Mesendoderm (in vitro differentiated cells): ENCODE data around the gene COX19.
"Not testable (repeated sequence)": the region's sequence is repeated elsewhere in the genome, so short reads cannot be mapped to it uniquely, and the experiment has no call there.

Experiments
- DNase-seq: peaks from one replicate; pipeline ENCODE4 v3.0.0; 2013
- H2AK5ac ChIP-seq: 2 replicates; pipeline ENCODE4 v1.6.1; 2013; ENCODE audit warnings: low read length, inconsistent platforms
- H2BK120ac ChIP-seq: 2 replicates; pipeline ENCODE4 v1.6.1; 2013; ENCODE audit warnings: low read depth, mild to moderate bottlenecking, low read length, moderate library complexity, mixed read lengths
- H2BK15ac ChIP-seq: replicated peaks from 2 replicates; pipeline ENCODE4 v1.6.1; 2013; ENCODE audit warnings: low read depth, mild to moderate bottlenecking, moderate library complexity
- H2BK5ac ChIP-seq: 2 replicates; pipeline ENCODE4 v1.6.1; 2013; ENCODE audit warnings: low read length, inconsistent platforms
- H3K18ac ChIP-seq: 2 replicates; pipeline ENCODE4 v1.6.1; 2013; ENCODE audit warnings: mild to moderate bottlenecking, low read length, mixed read lengths
- H3K23ac ChIP-seq: one replicate; pipeline ENCODE4 v1.6.1; 2013; ENCODE audit warnings: low read length
- H3K27ac ChIP-seq: 2 replicates; pipeline ENCODE4 v1.5.1; 2013; ENCODE audit warnings: low read depth, mild to moderate bottlenecking, inconsistent platforms, low read length, moderate library complexity
- H3K27me3 ChIP-seq: 2 replicates; pipeline ENCODE4 v1.6.1; 2013; ENCODE audit warnings: low read length, control low read depth, mild to moderate bottlenecking, inconsistent platforms; ENCODE audit not compliant: insufficient read depth, poor library complexity
- H3K36me3 ChIP-seq: 2 replicates; pipeline ENCODE4 v1.6.1; 2013; ENCODE audit warnings: low read length, inconsistent platforms; ENCODE audit not compliant: control insufficient read depth, insufficient read depth
- H3K4ac ChIP-seq: one replicate; pipeline ENCODE4 v1.6.1; 2013; ENCODE audit warnings: low read depth, mild to moderate bottlenecking, low read length, moderate library complexity
- H3K4me1 ChIP-seq: 2 replicates; pipeline ENCODE4 v1.6.1; 2013; ENCODE audit warnings: low read depth, low read length, inconsistent platforms; ENCODE audit not compliant: control insufficient read depth
- H3K4me2 ChIP-seq: 2 replicates; pipeline ENCODE4 v1.6.1; 2013; ENCODE audit warnings: low read length
- H3K4me3 ChIP-seq: 2 replicates; pipeline ENCODE4 v1.5.1; 2013; ENCODE audit warnings: mild to moderate bottlenecking, low read length
- H3K56ac ChIP-seq: one replicate; pipeline ENCODE4 v1.6.1; 2013; ENCODE audit warnings: low read length
- H3K79me1 ChIP-seq: 2 replicates; pipeline ENCODE4 v1.6.1; 2013; ENCODE audit warnings: low read length, inconsistent platforms
- H3K79me2 ChIP-seq: 2 replicates; pipeline ENCODE4 v1.6.1; 2013; ENCODE audit warnings: mild to moderate bottlenecking, low read length; ENCODE audit not compliant: control insufficient read depth, insufficient read depth
- H3K9ac ChIP-seq: 2 replicates; pipeline ENCODE4 v1.6.1; 2013; ENCODE audit warnings: low read length, inconsistent platforms
- H4K5ac ChIP-seq: one replicate; pipeline ENCODE4 v1.6.1; 2013; ENCODE audit warnings: low read length
- H4K8ac ChIP-seq: one replicate; pipeline ENCODE4 v1.6.1; 2013; ENCODE audit warnings: low read depth, mild to moderate bottlenecking, control low read depth, low read length, moderate library complexity
- WGBS: extraction: QIAGEN DNeasy Blood & Tissue Kit; methylation state at CpG from one replicate; pipeline ENCODE4 v1.1.7; 2013; ENCODE audit warnings: low lambda C conversion rate, missing lambda C conversion rate; ENCODE audit not compliant: insufficient coverage; ENCODE audit errors: extremely low coverage; 5-methylcytosine and 5-hydroxymethylcytosine counted together

COX19 gene

GRCh38 chr7:1002026-1002425 is 26.7 kb upstream of the COX19 start:
- not testable (repeated sequence) for H3K4ac ChIP-seq, H3K36me3 ChIP-seq, H4K8ac ChIP-seq, H3K79me1 ChIP-seq, H3K79me2 ChIP-seq, H3K23ac ChIP-seq, H2AK5ac ChIP-seq, H3K9ac ChIP-seq, H4K5ac ChIP-seq, H2BK120ac ChIP-seq, H3K56ac ChIP-seq, H3K27me3 ChIP-seq, H2BK5ac ChIP-seq, H3K27ac ChIP-seq, H3K18ac ChIP-seq, H3K4me1 ChIP-seq, H2BK15ac ChIP-seq, DNase-seq, H3K4me3 ChIP-seq, H3K4me2 ChIP-seq
- no CpG with 5 or more reads among the region's 4 CpGs for WGBS

DNA sequence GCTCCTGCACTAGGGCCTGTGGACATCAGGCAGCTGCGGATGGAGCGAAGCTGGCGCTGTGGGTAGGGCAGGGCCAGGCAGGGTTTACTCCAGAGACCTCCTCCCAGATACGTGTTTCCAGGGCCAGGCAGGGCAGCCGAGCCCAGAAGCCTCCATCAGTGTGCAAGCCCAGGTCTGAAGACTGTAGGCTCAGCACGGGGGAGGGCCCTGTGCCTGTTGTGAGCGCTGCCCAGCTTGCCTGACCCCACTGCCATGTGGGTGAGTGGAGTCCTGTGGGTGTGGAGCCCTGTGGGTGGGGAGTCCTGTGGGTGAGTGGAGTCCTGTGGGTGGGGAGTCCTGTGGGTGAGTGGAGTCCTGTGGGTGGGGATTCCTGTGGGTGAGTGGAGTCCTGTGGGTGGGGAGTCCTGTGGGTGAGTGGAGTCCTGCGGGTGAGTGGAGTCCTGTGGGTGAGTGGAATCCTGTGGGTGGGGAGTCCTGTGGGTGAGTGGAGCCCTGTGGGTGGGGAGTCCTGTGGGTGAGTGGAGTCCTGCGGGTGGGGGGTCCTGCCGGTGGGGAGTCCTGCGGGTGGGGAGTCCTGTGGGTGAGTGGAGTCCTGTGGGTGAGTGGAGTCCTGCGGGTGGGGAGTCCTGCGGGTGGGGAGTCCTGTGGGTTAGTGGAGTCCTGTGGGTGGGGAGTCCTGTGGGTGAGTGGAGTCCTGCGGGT is 25.9 kb upstream of the COX19 start:
- not testable (repeated sequence) for H4K8ac ChIP-seq, H2BK120ac ChIP-seq, H4K5ac ChIP-seq, H3K4me2 ChIP-seq, H2AK5ac ChIP-seq, H3K23ac ChIP-seq, H3K18ac ChIP-seq, H3K27ac ChIP-seq, H2BK15ac ChIP-seq, H3K9ac ChIP-seq, H3K4ac ChIP-seq, H3K79me2 ChIP-seq, H3K27me3 ChIP-seq, H3K56ac ChIP-seq, H2BK5ac ChIP-seq, H3K4me3 ChIP-seq, H3K36me3 ChIP-seq, H3K4me1 ChIP-seq, H3K79me1 ChIP-seq
- DNase-seq = peak; percentile 78
- no CpG with 5 or more reads among the region's 14 CpGs for WGBS

DNA sequence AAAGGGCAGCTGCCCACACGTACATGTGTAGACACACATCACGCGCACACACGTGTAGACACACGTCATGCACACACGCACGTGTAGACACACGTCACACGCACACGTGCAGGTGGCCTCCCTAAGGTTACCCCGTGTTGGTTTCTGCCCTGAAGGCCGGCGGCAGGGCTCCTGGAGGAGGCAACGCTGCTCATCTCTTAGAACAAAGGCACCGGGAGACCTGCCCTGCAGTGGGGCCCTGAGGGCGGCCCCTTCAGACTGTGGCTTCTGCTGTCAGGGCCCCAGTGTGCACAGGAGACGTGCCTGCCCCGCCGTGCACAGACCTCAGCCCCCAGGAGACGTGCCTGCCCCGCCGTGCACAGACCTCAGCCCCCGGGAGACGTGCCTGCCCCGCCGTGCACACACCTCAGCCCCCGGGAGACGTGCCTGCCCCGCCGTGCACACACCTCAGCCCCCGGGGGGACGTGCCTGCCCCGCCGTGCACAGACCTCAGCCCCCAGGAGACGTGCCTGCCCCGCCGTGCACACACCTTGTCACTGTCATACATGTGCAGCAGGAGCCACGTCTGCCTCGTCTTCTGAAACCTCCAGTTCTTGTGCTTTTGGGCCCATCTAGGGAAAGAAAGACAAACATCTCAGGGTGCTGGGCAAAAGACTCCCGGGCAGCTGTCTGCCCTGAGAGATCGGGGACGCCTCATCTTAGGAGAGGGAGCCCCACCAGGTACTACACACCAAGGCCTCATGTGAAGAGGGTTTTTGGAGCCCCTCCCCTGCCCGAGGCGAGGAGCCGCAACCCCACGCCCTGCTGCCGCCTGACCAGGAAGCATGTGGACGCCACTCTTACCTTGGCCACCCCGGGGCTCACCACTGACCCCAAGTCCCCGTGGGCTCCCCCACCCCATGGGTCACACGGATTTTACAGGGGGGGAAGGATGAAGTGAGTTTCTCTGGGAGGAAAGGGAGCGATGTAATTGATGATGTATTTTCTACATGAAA is 24.9 kb upstream of the COX19 start:
- H3K27ac ChIP-seq = no peak overlapping the region

GRCh38 chr7:999149-999879 is 24.0 kb upstream of the COX19 start:
- no peak overlapping the region for H3K18ac ChIP-seq
- no peak overlapping the region for H2AK5ac ChIP-seq
- H3K36me3 ChIP-seq = no peaks in the 10 kb centered on the region
- DNase-seq = no peak
- H3K4me2 ChIP-seq = no peak overlapping the region
- H4K5ac ChIP-seq = no peak overlapping the region
- WGBS = no CpG with 5 or more reads among the region's 28 CpGs
- no peak overlapping the region for H2BK5ac ChIP-seq
- H3K79me2 ChIP-seq = no peaks in the 10 kb centered on the region
- no peak overlapping the region for H3K27ac ChIP-seq
- H2BK120ac ChIP-seq = no peak overlapping the region
- H3K23ac ChIP-seq = no peak overlapping the region
- no peaks in the 10 kb centered on the region for H3K4me1 ChIP-seq
- H3K27me3 ChIP-seq = no peaks in the 10 kb centered on the region
- no peaks in the 10 kb centered on the region for H3K79me1 ChIP-seq
- H2BK15ac ChIP-seq = no peak overlapping the region
- H3K56ac ChIP-seq = no peak overlapping the region
- no peak overlapping the region for H3K4me3 ChIP-seq
- H4K8ac ChIP-seq = no peak overlapping the region
- no peak overlapping the region for H3K4ac ChIP-seq
- H3K9ac ChIP-seq = no peak overlapping the region

More for the DNA sequence above, 24.9 kb upstream of the COX19 start:
- Histone ChIP-seq H3K9ac (no peak overlapping the region), H2BK5ac (no peak overlapping the region), H3K4me3 (no peak overlapping the region), H3K4ac (no peak overlapping the region), H2BK15ac (no peak overlapping the region), H3K4me2 (no peak overlapping the region), H3K36me3 (no peaks in the 10 kb centered on the region), H3K79me1 (no peaks in the 10 kb centered on the region), H3K79me2 (no peaks in the 10 kb centered on the region), H3K23ac (no peak overlapping the region), H3K4me1 (no peaks in the 10 kb centered on the region), H4K5ac (no peak overlapping the region), H3K18ac (no peak overlapping the region), H4K8ac (no peak overlapping the region), H3K27me3 (no peaks in the 10 kb centered on the region), H2BK120ac (no peak overlapping the region), H3K56ac (no peak overlapping the region), H2AK5ac (no peak overlapping the region)
- DNase-seq = no peak
- no CpG with 5 or more reads among the region's 52 CpGs for WGBS

DNA sequence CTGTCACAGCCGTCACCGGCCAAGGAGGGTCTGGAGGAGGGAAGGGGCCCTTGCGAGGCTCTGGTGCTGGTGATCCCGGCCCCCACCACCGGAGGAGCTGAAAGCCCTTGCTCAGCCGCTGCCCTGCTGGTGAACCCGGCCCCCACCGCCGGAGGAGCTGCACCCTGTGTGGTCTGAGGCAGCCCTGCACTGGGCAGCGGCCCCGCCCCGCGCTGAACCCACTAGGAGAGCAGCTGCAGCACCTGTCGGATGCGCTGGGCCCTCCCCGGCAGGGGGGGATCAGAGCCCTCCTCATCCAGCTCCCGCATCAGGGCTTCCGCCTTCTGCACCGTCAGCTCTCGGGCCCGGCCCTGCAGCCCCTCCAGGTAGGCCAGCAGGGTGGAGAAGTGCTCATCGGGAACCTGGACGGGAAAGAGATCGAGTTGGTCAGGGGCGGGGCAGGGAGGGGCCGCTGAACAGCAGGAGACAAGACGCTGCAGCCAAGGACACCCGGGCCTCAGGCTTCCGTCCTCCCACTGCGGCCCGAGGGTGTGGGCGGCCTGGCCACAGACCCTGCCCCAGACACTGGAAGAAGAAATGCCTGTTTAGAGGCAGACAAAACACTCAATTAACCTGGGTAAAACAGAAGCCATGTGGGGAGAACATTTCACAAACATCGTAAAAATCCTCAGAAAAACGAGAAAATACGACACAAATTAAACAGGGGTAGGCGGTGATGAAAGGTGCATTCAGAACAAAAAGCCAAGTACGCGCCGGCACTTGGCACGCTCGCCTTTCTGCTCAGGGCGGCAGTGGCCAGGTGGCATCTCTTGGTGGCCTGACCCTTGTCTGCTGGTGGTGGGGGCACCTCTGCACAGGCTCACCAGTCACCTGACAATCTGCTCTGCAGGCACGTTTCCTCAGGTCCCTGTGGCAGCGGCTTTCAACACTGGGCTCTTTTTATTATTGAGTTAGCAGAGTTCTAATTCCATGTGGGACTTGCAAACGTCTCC is 22.4 kb upstream of the COX19 start:
- no peak overlapping the region for H3K4ac ChIP-seq
- DNase-seq = peak; percentile 31
- no CpG with 5 or more reads among the region's 45 CpGs for WGBS
- no peak overlapping the region for H3K18ac ChIP-seq
- no peak overlapping the region for H4K5ac ChIP-seq
- no peak overlapping the region for H3K4me2 ChIP-seq
- no peaks in the 10 kb centered on the region for H3K4me1 ChIP-seq
- no peaks in the 10 kb centered on the region for H3K79me1 ChIP-seq
- H3K9ac ChIP-seq = no peak overlapping the region
- H3K4me3 ChIP-seq = no peak overlapping the region
- no peak overlapping the region for H3K56ac ChIP-seq
- H2BK15ac ChIP-seq = no peak overlapping the region
- no peaks in the 10 kb centered on the region for H3K27me3 ChIP-seq
- H3K23ac ChIP-seq = no peak overlapping the region
- no peak overlapping the region for H2AK5ac ChIP-seq
- H3K79me2 ChIP-seq = no peaks in the 10 kb centered on the region
- H4K8ac ChIP-seq = no peak overlapping the region
- no peak overlapping the region for H3K27ac ChIP-seq
- no peaks in the 10 kb centered on the region for H3K36me3 ChIP-seq
- no peak overlapping the region for H2BK120ac ChIP-seq
- no peak overlapping the region for H2BK5ac ChIP-seq
